ENCODE measurements around the gene HOMEZ.
"Not testable (repeated sequence)": the region's sequence is repeated elsewhere in the genome, so short reads cannot be mapped to it uniquely, and the experiment has no call there.

Gene HOMEZ, protein sequence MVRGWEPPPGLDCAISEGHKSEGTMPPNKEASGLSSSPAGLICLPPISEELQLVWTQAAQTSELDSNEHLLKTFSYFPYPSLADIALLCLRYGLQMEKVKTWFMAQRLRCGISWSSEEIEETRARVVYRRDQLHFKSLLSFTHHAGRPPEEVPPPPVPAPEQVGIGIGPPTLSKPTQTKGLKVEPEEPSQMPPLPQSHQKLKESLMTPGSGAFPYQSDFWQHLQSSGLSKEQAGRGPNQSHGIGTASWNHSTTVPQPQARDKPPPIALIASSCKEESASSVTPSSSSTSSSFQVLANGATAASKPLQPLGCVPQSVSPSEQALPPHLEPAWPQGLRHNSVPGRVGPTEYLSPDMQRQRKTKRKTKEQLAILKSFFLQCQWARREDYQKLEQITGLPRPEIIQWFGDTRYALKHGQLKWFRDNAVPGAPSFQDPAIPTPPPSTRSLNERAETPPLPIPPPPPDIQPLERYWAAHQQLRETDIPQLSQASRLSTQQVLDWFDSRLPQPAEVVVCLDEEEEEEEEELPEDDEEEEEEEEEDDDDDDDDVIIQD

GRCh38 chr14:23286020-23286901, at the start of gene HOMEZ:
HOMEZ (minus strand) TSS chr14:23286132; CDS start chr14:23285952, 180 bp downstream.
- peak; percentile 97 for DNase-seq (ENCODE audit: low read depth)

GRCh38 chr14:23335623-23336022, 49.7 kb upstream of the HOMEZ start:
- DNase-seq (ENCODE audit: low read depth): no peak

- peak; percentile 52 for DNase-seq (ENCODE audit: low read depth)
Measured at GRCh38 chr14:23327947-23328744, 42.2 kb upstream of the HOMEZ start.

DNA sequence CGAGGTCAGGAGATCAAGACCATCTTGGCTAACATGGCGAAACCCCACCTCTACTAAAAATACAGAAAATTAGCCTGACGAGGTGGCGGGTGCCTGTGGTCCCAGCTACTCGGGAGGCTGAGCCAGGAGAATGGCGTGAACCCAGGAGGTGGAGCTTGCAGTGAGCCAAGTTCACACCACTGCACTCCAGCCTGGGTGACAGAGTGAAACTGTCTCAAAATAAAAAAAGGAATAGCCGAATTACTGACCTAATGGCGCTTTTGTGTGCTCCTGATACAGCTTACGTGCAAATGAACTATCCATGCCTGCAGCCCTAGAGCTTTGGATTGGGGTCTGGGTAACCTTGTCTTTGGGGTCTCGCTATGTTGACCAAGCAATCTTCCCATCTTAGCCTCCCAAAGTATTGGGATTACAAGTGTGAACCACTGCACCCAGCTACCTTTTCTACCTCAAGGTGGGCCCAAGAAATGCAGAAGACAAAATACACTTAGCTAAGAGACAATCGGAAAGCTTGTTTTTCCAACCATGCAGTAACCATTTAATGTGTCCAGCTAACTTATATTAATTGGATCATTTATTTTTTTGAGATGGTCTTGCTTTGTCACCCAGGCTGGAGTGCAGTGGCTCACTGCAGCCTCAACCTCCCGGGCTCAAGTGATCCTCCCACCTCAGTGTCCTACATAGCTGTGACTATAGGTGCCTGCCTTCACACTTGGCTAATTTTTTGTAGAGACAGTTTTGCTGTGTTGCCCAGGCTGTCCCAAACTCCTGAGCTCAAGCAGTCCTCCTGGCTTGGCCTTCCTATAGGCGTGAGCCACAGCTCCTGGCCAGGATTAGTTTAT, 40.8 kb upstream of the HOMEZ start:
- no peak for DNase-seq (ENCODE audit: low read depth)

GRCh38 chr14:23325746-23326145, 39.8 kb upstream of the HOMEZ start:
- not testable (repeated sequence) for DNase-seq (ENCODE audit: low read depth)

DNA sequence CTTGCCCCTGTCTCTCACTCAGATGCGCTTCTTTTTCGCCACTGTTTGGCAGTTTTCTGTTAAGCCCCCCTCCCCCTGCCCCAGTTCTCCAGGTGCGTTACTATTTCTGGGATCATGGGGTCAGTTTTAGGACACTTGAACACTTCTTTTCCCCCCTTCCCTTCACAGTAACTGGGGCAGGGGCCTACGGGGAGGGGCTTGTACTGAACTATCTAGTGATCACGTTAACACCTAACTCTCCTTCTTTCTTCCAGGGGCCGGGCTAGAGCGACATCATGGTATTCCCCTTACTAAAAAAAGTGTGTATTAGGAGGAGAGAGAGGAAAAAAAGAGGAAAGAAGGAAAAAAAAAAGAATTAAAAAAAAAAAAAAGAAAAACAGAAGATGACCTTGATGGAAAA, 39.1 kb upstream of the HOMEZ start:
- DNase-seq (ENCODE audit: low read depth): no peak

DNA sequence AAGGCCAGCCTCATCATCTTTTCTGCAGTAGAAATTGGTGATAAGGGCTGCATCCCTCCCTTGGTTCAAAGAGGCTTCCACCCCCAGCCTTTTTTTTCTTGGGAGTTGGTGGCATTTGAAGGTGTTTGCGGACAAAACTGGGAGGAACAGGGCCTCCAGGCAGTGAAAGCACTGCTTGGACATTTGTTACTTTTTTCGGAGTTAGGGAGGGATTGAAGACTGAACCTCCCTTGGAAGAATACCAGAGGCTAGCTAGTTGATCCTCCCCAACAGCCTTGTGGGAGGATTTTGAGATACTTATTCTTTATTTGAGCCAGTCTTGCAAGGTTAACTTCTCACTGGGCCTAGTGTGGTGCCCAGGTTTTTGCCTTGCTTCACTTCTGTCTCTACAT, 38.5 kb upstream of the HOMEZ start:
- DNase-seq (ENCODE audit: low read depth): no peak

DNA sequence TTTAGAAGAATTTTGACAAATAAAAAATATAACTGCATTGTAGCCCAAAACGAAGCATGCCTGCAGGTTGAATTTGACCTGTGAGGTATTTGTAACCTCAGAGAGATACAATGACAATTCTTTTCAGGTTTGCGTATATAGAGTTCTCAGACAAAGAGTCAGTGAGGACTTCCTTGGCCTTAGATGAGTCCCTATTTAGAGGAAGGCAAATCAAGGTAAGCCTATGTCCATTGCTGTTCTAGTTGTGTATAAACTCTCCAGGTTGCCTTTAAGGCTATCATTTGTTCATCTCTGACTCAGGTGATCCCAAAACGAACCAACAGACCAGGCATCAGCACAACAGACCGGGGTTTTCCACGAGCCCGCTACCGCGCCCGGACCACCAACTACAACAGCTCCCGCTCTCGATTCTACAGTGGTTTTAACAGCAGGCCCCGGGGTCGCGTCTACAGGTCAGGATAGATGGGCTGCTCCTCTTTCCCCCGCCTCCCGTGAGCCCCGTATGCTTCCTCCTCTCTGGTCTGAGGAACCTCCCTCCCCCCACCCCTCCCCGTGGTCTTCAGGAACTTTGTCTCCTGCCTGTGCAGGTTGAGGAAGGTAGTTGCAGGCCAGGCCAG, 38.0 kb upstream of the HOMEZ start:
- no peak for DNase-seq (ENCODE audit: low read depth)

- no peak for DNase-seq (ENCODE audit: low read depth)
Measured at GRCh38 chr14:23322568-23323517, 36.9 kb upstream of the HOMEZ start.

GRCh38 chr14:23321572-23322547, 35.9 kb upstream of the HOMEZ start:
- peak; percentile 20 for DNase-seq (ENCODE audit: low read depth)

GRCh38 chr14:23320584-23321571, 34.9 kb upstream of the HOMEZ start, which contains the start of gene PABPN1:
PABPN1 (plus strand) TSS chr14:23321457; CDS start chr14:23321470, 13 bp downstream.
- peak; percentile 94 for DNase-seq (ENCODE audit: low read depth)

DNA sequence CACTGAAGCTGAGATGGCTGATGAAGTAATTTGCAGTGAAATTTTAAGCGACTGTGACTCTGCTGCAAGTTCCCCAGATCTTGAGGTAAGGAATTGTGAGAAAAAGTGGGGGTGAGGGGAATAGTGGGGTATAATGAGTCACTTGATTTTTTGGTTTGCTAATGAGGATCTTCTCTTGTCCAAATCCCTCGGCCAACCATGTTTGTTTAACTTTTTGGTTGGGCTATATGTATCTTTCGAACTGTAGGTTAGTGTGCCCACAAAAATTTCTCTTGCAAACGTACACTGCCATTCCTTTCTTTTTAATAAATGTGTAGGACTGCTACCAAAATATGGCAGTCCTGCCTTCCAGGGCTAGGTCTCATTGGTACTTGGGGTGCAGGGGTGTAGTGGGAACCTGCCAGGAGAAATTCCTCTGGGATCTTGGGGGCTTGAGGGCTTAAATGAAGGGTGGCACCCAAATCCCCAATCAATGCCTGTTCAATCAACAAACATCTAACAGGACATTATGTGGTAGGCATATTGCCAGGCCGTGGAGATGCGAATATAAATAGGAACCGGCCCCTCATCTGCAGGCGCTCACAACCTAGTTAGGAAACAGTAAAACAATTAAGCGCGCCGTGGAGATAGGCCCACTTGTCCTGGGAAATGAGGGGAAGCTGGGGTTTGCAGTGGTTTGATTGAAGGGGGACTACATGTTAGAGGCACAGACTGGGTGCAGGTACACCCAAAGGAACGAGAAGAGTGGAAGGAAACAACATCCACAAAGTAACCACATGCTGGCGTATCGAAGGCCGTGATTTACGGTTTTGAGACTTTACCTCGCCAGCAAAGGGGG, 34.0 kb upstream of the HOMEZ start:
- DNase-seq (ENCODE audit: low read depth): no peak

GRCh38 chr14:23316300-23316699, 30.4 kb upstream of the HOMEZ start:
- no peak for DNase-seq (ENCODE audit: low read depth)

DNA sequence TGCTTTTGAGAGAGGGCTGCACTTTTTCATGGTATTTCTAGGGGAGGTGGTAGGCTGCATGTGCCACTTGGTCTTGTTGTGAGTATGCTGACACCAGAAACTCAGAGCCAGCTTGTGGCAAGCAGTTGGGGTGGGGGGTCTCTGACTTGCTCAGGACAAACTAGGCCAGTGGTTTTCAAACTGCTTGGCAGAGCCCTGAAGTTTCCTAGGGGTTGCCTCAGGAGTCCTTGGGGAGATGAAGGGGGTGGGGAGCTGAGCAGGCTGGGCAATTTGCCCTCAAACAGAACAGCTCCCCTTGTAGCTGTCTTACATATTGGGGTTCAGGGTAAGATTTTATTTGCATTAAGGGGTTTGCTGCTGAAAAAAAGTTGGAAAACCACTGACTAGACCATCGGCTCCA, 24.6 kb upstream of the HOMEZ start:
- DNase-seq (ENCODE audit: low read depth): no peak

DNA sequence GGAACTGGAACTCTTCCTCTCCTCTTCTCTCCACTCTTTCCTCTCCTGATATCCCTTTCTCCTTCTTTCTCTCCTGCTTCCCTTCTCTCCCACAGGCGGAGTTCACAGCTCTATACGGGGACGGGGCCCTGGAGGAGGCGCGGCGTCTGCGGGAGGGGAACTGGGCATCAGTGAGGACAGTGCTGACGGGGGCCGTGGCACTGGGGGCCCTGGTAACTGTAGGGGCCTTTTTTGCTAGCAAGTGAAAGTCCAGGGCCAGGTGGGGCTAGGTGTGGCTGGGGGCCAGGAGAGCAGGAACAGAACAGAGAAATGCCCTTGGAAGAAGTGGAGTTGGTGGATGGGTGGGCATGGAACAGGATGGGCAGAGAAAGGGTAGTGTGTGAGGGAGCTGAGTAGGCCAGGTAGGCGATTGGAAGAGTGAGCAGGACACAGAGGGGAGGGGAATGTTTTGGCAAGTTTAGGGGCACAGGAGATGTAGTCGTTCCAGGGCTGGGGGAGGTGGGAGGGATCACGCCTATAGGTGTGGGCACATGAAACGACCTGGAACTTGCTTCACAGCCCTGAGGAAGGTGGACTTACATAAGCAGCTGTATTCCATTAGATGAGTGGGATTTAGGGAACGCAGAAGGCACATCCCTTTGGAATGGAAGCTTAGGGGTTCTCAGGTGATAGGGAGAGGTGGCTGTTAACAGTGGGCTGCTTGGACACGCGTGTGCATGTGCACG, 23.0 kb upstream of the HOMEZ start:
- no peak for DNase-seq (ENCODE audit: low read depth)
